Neural progenitor cell (in vitro differentiated cells): ENCODE data around the gene TGIF2. TPM values are rescaled to one million over a fixed set of nuclear protein-coding genes. Genes with fewer than 3 reads are reported as not detected.
A peak's percentile ranks its signal among the peaks of the same experiment; 100 is the strongest.

ENCODE experiments used
- DNase-seq: peaks from one replicate; pipeline ENCODE4 v3.0.0-alpha.2; 2016; ENCODE audit warnings: low spot score
- H2AFZ ChIP-seq: fragments of 200-600 bp; sonication (generic); replicated peaks from 2 replicates; pipeline ENCODE4 v1.6.1; 2016; ENCODE audit warnings: antibody characterized with exemption
- H3F3A ChIP-seq: fragments of 200-600 bp; sonication (generic); 2 replicates; pipeline ENCODE4 v1.6.1; 2016; ENCODE audit warnings: antibody characterized with exemption, low read depth
- H3K27ac ChIP-seq: fragments of 200-600 bp; sonication (generic); 2 replicates; pipeline ENCODE4 v1.5.1; 2016; ENCODE audit warnings: mild to moderate bottlenecking
- H3K27me3 ChIP-seq: fragments of 200-600 bp; sonication (generic); 2 replicates; pipeline ENCODE4 v1.6.1; 2016; ENCODE audit warnings: mild to moderate bottlenecking, moderate library complexity
- H3K36me3 ChIP-seq: fragments of 200-600 bp; sonication (generic); 2 replicates; pipeline ENCODE4 v1.5.1; 2016
- H3K4me1 ChIP-seq: fragments of 200-600 bp; sonication (generic); 2 replicates; pipeline ENCODE4 v1.6.1; 2016; ENCODE audit warnings: mixed run types
- H3K4me2 ChIP-seq: fragments of 200-600 bp; sonication (generic); 2 replicates; pipeline ENCODE4 v1.6.1; 2016
- H3K4me3 ChIP-seq: fragments of 200-600 bp; sonication (generic); 2 replicates; pipeline ENCODE4 v1.5.1; 2016
- H3K79me2 ChIP-seq: fragments of 200-600 bp; sonication (generic); 2 replicates; pipeline ENCODE4 v1.6.1; 2016; ENCODE audit warnings: low read depth
- H3K9ac ChIP-seq: fragments of 200-600 bp; sonication (generic); 2 replicates; pipeline ENCODE4 v1.6.1; 2016
- H3K9me3 ChIP-seq: fragments of 200-600 bp; sonication (generic); 2 replicates; pipeline ENCODE4 v1.5.1; 2016; ENCODE audit warnings: low read depth
- H4K20me1 ChIP-seq: fragments of 200-600 bp; sonication (generic); 2 replicates; pipeline ENCODE4 v1.6.1; 2016; ENCODE audit warnings: low read depth
- H3K27ac Mint-ChIP-seq: 3 replicates; pipeline ENCODE4 v1.8.0; 2021; ENCODE audit warnings: mixed read lengths
- H3K27me3 Mint-ChIP-seq: 2 replicates; pipeline ENCODE4 v1.8.0; 2022; ENCODE audit warnings: low read depth, mild to moderate bottlenecking, inconsistent platforms, moderate library complexity, mixed read lengths; ENCODE audit not compliant: insufficient read depth
- H3K36me3 Mint-ChIP-seq: 3 replicates; pipeline ENCODE4 v1.8.0; 2021; ENCODE audit warnings: mixed read lengths
- H3K4me1 Mint-ChIP-seq: 3 replicates; pipeline ENCODE4 v1.8.0; 2021; ENCODE audit warnings: mixed read lengths
- H3K4me3 Mint-ChIP-seq: 3 replicates; pipeline ENCODE4 v1.8.0; 2021; ENCODE audit warnings: mild to moderate bottlenecking, moderate library complexity, mixed read lengths
- H3K9me3 Mint-ChIP-seq: 3 replicates; pipeline ENCODE4 v1.8.0; 2020; ENCODE audit warnings: mixed read lengths
- CTCF ChIP-seq: fragments of 200-600 bp; sonication (generic); IDR thresholded peaks from 2 replicates; pipeline ENCODE4 v1.5.1; 2017; ENCODE audit warnings: antibody characterized with exemption, mild to moderate bottlenecking
- EZH2 ChIP-seq: fragments of 200-600 bp; sonication (generic); IDR thresholded peaks from 2 replicates; pipeline ENCODE4 v1.6.1; 2017; ENCODE audit warnings: antibody characterized with exemption, mild to moderate bottlenecking, moderate library complexity
- EZH2phosphoT487 ChIP-seq: fragments of 200-600 bp; sonication (generic); IDR thresholded peaks from 2 replicates; pipeline ENCODE4 v1.6.1; 2017; ENCODE audit warnings: antibody characterized with exemption
- total RNA-seq: library from RNA; depleted of rRNA; stranded (reverse); fragments of >200 nt; gene quantifications from 2 replicates; pipeline ENCODE4 v1.2.3, GENCODE V29; 2015; ENCODE audit warnings: low replicate concordance

Gene TGIF2
- total RNA-seq, 1 donor from 2014 or later: 67.1 TPM

- Histone ChIP-seq H2AFZ (no peak overlapping the region), H3K79me2 (peaks cover 13% of the 10 kb centered on the region), H3K36me3 (no peaks in the 10 kb centered on the region), H3K4me1 (peaks cover 18% of the 10 kb centered on the region), H3K9ac (no peak overlapping the region), H3K27ac (no peak overlapping the region), H3K4me3 (no peak overlapping the region), H3K4me2 (no peak overlapping the region), H3F3A (peaks cover 21% of the 10 kb centered on the region), H4K20me1 (no peaks in the 10 kb centered on the region), H3K9me3 (no peaks in the 10 kb centered on the region), H3K27me3 (no peaks in the 10 kb centered on the region)
- Mint-ChIP-seq H3K27me3 (peaks cover 3% of the 10 kb centered on the region), H3K9me3 (peaks cover 5% of the 10 kb centered on the region), H3K4me3 (peak overlapping the region; percentile 56), H3K27ac (no peak overlapping the region), H3K4me1 (peaks cover 31% of the 10 kb centered on the region), H3K36me3 (peaks cover 2% of the 10 kb centered on the region)
- TF ChIP-seq EZH2phosphoT487: no peak
- TF ChIP-seq EZH2: no peak
- TF ChIP-seq CTCF: no peak
- DNase-seq: no peak
Observed at GRCh38 chr20:36569847-36570429, 3.5 kb upstream of the TGIF2 start.

GRCh38 chr20:36571564-36572504 lies 1.6 kb upstream of the TGIF2 start:
- H3F3A ChIP-seq: peaks cover 28% of the 10 kb centered on the region
- Mint-ChIP-seq H3K4me3 (peak overlapping the region; percentile 86), H3K27me3 (peaks cover 9% of the 10 kb centered on the region), H3K36me3 (no peaks in the 10 kb centered on the region), H3K4me1 (peaks cover 40% of the 10 kb centered on the region), H3K27ac (peak overlapping the region; percentile 88), H3K9me3 (no peaks in the 10 kb centered on the region)
- DNase-seq: peak; percentile 72
- H3K27me3 ChIP-seq: no peaks in the 10 kb centered on the region
- TF ChIP-seq EZH2 (no peak), CTCF (peak; percentile 19), EZH2phosphoT487 (no peak)
- H3K79me2 ChIP-seq: peaks cover 32% of the 10 kb centered on the region
- H3K4me3 ChIP-seq: peak overlapping the region; percentile 79
- peaks cover 18% of the 10 kb centered on the region for H4K20me1 ChIP-seq
- no peak overlapping the region for H3K9ac ChIP-seq
- H3K36me3 ChIP-seq: no peaks in the 10 kb centered on the region
- H3K4me2 ChIP-seq: peak overlapping the region; percentile 76
- H3K9me3 ChIP-seq: no peaks in the 10 kb centered on the region
- no peak overlapping the region for H3K27ac ChIP-seq
- peaks cover 23% of the 10 kb centered on the region for H3K4me1 ChIP-seq
- peak overlapping the region; percentile 55 for H2AFZ ChIP-seq

DNA sequence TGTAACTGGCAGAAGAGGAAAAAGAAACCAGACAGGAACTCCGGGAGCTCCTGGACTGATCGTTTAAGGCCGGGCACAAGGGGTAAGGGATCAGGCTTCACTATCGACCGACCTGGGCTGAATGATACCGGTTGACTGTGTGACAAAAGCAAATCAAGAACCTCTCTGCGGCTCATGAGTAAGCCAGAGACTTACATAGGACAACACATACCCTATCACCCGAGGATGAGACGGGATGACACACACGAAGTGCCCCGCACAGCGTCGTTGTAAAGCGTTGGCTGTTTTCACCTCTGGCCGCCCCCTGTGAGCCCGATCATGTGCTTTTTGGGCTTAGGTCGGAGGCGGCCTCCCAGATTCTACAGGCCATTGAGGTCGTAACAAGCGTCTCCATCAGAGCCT lies 695 bp upstream of the TGIF2 start:
- Histone ChIP-seq H3K79me2 (peaks cover 40% of the 10 kb centered on the region), H3K4me2 (peak overlapping the region; percentile 76), H3K27ac (peak overlapping the region; percentile 13), H3K36me3 (no peaks in the 10 kb centered on the region), H3K27me3 (no peaks in the 10 kb centered on the region), H3K4me3 (peak overlapping the region; percentile 79), H3K9me3 (no peaks in the 10 kb centered on the region), H3F3A (peaks cover 28% of the 10 kb centered on the region), H3K4me1 (peaks cover 23% of the 10 kb centered on the region), H3K9ac (no peak overlapping the region), H2AFZ (peak overlapping the region; percentile 18), H4K20me1 (peaks cover 26% of the 10 kb centered on the region)
- TF ChIP-seq CTCF: no peak
- no peak for TF ChIP-seq EZH2
- TF ChIP-seq EZH2phosphoT487: no peak
- Mint-ChIP-seq H3K9me3 (no peaks in the 10 kb centered on the region), H3K4me1 (peaks cover 40% of the 10 kb centered on the region), H3K4me3 (peak overlapping the region; percentile 86), H3K27me3 (peaks cover 9% of the 10 kb centered on the region), H3K27ac (peak overlapping the region; percentile 88), H3K36me3 (no peaks in the 10 kb centered on the region)
- DNase-seq: peak; percentile 64
